ENCODE measurements around the gene KMT2D.

Gene KMT2D

DNA sequence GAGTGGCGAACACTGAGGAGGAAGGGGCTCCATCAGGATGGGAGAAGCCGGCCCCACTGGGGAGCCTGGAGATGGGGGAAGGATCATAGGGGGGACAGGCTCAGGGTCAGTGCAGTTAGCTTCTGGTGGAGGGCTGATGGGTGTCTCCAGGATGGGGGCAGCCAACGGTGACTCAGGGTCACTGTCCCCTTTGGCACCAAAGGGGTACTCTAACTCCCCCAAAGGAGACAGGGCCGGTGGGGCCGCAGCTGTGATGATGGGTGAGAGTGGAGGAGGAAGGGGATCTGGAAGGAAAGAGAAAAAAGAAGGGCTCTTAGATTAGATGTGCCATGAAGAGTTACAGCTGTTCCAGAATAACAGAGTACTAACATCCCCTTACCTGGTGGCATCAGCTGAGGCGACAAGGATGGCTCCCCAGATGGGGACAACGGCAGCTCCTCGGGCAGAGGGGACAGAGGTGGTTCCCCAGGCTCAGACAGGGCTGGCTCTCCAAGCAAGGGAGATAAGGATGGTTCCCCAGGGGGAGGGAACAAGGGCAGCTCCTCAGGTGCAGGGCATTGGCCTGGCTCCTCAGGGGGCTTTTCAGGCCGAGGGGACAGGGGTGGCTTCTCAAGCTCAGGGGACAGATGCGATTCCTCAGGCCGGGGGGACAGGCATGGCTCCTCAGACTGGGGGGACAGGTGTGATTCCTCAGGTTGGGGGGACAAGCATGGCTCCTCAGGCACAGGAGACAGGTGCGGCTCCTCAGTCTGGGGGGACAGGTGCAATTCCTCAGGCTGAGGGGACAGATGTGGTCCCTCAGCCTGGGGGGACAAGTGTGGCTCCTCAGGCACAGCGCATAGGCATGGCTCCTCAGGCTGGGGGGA lies 9.9 kb downstream of the KMT2D start:
- no peak for DNase-seq

DNA sequence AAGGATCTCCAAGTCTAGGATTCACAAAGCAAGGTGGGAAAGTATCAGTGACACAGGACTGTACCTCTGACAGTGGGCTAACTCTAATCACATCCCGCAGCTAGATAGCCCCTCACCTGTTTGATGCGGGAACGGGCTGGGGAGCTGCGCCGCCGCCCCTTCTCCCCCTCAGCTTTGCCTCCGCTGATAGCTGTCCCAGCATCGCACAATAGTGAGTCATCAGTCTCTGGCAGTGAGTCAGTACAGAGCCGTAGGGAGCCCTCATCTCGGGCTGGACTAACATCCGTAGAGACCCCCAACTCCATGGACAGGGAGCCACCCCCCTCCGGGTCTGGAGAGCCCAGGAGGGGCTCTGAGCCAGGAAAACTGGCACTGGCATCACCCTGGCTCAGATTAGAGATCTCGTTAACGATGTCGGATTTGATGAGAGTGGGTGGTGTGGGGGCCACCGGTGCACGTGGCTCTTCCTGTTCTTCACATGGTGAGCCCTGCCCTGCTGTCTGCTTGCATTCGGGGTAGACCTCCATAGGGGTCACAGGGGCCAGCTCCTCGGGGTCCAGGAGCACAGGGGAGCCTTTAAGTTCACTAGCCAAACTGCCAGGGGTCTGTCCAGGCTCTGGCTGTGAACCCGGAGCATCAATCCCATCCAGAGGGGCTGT lies 10.9 kb downstream of the KMT2D start:
- no peak for DNase-seq

DNA sequence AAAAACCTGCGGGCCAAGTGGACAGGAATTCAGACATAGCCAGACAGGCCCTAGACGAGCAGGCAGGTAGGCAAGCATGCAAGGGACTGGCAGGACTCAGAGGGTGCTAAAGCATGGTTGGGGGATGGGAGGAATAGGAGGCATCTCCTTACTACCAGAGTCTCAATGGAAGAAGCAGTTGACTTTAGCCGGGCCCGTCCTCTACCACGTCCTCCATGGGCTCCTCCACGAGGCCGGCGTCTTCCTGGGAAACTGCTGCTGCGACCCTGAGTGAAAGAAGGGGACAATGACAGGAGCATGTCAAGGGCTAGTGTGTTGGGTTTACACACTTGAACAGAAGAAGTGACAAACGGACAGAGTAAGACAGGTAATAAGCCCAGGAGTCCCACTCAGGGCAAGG lies 11.6 kb downstream of the KMT2D start:
- no peak for DNase-seq

DNA sequence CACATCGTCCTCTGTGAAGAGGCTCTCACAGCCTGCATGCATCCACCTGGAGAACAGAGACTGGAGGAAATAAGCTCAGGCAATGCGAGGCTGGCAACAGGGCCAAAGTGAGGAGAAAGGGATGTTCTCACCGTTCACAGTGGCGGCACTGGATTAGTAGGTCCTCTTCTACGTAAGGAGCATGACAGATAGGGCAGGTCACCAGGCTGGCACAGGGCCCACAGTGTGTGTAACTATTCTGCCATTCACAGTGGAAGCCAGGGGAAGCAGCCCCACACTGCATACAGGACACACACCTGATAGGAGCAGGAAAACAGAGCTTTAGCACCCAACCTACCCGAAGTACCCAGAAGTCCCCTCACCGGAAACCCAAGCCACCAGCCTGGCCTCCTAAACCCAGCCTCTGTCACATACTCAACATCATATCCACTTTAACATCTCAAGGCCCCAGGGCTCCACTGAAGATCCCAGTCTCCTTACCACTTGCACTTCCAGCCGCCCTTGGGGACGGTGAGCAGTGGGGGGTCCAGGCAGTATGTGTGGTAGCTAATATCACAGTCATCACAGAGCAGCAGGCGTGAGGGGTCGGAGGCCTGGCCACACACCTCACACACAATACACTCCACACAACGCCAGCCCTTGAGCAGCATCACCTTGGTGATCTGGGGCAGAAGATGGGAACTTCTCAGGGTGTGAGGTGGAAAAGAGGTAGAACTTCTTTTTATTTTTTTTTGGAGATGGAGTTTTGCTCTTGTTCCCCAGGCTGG lies 14.3 kb downstream of the KMT2D start:
- DNase-seq: no peak

DNA sequence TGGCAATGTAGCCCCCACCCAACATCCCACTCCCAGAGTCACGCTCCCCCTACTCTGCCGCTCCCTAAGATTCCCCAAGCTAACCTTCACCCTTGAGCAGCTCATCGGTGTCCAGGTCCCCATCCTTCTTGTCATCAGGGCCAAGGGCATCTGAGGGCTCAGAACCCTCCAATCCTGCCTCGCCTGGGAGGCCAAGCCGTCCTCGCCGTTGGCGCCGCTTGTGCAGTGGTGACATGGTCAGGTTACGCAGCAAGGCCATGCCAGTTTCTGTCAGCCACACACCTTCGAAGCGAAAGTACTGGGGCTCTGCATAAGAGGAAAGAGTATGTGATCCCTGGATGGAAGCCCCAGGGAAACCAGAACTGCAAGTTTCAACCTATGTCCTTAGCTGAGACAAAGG lies 15.9 kb downstream of the KMT2D start:
- no peak for DNase-seq

DNA sequence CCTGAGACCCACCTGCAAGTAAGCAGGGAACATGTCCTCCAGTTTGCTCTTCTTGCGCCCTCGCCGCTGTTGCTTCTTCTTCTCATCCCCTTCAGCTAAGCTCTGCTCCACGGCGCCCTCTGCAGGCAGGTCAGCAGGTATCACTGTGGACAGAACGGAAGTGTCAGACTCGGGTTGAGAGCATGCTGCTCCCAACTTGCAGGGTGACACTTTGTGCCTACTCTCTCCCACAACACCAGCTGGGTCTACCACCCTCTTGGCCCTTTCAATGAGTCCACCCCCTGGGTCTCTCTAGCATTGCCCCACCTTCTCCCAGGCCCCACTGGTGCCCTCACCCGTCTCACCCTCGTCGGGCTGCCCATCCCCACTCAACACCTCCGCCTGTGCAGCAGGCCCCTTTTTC lies 16.7 kb downstream of the KMT2D start:
- peak; percentile 10 for DNase-seq

DNA sequence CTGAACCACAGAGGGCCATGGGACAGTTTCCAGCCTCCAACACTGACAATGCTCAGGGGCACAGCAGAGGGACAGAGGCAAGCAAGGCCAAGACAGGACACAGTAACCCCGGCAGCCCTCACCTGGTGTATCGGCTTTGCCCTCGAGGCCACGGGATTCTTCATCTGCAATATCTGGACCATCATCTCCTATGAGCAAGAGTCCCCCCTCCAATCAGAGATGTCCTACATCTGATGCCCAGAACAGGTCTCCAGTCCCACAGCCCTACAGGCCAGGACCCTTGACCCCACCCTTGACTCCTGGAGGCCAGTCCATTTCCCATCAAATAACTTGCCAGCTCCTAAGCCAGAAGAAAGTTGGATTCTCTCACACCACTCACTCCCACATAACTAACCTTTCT lies 17.4 kb downstream of the KMT2D start:
- no peak for DNase-seq

DNA sequence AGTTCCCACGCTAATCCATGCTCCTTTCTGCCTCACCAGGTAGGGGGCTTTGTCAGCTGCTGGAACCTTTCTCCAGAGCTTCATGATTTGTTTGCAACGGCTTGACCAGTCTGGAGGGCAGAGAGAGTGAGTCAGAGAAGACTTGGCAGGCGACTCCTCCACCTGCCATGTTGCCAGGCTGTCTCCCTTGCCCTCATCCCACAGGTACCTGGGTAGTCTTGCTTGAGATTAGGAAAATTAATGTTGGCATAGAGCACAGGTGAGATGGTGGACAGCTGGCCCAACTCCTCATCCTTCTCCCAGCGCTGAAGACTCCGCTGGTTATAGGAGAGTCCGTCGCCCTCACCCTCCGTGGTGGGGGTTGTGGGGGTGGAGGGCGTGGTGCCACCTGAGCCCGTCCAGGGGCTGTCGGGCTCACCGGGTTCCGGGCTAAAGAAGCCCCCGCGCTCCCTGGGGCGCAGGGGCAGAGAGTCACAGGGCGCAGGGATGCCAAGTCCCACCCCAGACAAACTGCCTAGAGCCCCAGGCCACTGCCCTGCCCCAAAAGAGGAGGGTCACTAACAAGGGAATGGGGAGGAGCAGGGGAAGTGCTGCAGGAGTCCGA lies 18.6 kb downstream of the KMT2D start:
- DNase-seq: no peak

DNA sequence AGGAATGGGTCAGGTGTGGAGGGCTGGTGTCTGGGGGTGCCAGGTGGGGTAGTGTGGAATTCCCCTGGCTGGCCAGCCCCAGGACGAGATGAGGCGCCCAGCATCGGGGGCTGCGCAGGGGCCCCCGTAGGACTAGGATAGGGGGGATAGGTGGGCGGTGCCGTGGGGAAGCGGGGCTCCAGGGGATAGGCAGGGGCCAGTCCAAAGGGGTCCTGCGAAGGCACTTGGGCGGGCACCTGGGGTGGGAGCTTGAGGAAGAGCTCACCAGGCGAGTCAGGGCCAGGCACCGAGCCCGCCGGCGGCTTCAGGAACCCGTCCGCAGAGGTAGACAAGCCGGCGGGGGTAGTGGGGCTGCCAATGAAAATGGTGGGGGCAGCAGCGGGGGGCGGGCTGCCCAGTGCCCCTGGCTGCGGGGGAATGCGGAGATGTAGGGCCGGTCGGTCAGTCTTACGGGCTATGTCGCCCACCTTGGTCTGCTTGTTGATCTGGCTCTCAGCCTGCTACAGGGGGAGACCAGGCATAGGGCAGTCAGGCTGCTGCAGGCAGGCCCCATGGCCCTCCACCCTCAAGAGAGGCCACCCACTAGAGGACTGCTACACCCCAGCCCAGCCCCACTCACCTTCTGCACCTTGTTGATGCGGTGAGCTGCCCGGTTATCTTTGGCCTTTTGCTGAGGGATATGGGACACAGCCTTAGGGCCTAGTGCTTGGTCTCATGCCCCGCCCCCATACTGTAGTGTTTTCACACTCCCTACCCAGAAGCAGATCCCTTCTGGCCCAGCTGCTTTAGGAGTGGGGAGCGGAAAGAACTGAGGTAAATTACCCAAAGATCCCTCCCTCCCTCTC lies 19.3 kb downstream of the KMT2D start:
- no peak for DNase-seq

DNA sequence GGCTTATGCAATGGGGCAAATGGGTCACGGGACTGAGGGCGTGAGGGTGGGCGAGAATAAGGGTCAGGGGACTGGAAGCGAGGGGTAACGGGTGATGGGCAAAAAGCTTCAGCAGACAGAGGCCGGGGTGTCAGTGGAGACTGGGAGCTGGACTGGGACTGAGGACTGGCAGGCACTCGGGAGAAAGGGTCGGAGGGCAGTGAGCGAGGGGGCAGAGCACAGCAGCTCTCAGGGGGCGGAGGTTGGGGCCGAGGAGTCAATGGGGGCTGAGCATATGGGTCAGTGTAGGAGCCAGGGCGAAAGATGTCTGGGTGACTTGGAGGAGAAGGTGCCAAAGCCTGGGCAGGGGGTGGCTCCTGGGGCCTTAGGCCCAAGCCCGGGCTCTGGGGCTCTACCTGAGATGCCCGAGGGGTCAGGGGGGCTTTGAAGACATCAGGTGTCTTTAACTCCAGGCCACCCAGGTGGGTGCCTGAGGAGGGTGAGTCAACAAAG lies 20.2 kb downstream of the KMT2D start:
- DNase-seq: no peak

DNA sequence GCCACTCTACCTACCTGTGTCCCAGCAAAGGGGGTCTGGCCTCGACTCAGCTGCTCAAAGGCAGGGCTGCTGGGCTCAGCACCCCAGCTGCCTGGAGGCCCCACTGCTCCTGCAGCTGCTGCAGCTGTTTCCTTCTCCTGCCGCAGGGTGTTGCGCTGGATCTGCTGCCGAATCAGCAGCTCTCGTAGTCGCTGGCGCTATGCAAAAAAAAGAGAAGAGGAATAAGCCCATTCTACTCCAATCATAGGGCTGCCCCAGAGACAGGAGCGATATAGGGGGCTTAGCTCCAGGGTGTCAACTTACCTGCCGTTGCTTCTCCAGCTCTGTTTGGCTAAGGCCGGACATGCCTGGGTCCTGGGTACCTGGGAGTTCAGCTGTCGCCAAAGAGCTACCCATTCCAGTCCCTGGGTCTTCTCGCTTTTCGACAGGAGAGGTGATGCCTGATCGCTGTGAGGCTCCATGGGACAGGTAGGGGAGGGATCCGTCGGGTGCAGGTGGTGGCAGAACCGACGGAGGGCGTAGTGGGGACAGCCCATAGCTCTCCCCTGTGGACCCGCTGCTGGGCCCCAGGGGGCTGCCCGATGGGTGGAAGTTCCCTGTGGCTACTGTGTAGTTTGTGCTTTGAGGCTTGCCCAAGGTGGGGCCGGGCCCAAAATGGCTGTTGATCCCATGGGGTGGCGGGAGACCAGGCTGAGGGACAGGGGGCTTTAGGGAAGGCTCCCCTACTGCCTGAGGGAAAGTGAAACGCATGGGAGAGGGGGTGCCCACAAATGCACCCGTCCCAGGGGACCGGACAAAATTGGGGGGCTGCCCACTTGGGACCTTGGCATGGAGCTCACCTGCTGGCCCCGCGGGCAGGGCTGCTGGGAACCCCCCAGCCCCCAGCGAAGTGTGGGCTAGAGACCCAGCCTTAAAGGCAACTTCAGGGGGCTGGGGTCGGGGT lies 20.9 kb downstream of the KMT2D start:
- DNase-seq: no peak

DNA sequence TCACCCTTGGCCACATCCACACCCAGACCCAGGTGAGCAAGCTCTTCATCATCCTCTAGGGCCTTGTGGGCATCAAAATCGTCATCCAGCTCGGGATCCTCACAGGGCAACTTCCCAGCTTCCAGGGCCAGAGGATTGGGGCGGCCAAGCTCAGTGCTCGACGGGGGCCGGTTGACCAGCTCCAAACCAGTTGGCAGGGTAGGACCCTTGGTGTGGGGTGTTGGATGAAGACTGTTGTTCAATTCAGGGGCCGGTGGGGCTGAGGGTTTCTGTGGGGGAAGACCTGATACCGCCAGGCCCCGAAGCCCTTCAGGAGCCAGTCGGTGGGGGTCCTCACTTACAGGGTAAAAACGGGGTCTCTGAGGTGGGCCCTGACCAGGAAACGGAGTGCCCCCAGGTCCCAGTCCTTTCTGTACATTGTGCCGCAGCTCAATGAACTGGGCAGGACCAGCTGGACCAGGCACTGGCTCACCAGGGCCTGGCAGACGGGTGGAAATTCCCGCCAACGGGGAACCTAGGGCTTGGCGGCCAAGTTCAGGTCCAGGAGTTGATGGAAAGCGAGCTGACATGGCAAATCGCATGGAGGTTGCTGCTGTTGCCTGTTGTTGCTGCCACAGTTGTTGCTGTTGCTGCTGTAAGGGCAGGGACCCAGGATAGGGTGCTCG lies 22.2 kb downstream of the KMT2D start:
- DNase-seq: no peak

DNA sequence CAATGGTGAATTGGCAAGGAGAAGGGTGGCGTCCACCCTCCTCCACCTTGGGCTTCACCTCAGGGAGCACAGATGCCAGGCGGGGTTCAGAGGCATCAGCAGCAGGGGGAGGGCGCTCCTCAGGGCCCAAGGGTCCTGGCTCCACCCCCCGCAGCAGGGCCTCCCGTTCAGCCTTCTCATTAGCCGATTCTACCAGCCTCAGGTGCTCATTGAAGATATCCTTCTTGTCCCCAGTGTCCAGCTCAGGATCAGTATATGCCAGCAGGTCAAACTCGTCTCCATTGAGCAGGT lies 22.7 kb downstream of the KMT2D start:
- DNase-seq: no peak

DNA sequence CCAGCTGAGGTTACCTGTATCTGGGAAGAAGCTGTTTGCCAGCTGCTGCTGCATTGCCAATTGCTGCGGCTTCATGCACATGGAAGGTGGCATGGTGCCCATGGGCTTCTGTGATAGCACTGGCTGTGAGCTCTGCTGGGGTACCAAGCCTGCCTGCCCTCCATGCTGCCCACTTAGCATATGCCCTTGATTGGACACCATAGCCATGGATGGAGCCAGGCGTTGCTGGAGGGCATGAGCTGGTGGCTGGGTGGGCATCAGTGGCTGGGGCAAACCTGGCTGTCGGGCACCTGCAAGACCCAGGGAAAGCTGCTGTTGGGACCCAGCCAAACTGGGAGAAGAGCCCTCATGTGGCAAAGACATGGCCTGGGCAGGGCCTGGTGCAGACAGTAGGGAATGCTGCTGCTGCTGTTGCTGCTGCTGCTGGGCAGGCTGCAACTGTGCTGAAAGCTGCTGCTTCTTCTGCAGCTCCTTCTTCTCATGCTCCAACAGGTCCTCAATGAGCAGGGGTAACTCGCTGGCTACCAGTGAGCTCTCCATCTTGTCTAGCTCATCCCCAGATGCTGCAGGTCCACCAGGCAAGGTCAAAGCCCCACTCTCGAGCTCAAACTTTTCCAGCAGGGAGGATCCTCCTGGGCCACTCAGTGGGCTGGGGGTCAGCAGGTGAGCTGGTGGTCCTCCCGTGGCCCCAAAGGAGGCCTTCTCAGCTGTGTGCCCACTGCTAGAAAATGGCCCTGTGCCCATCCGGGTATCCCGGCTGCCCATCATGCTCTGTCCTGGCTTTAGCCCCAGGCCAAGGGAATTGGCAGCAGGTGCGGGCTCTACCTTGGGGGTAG lies 23.3 kb downstream of the KMT2D start:
- no peak for DNase-seq

DNA sequence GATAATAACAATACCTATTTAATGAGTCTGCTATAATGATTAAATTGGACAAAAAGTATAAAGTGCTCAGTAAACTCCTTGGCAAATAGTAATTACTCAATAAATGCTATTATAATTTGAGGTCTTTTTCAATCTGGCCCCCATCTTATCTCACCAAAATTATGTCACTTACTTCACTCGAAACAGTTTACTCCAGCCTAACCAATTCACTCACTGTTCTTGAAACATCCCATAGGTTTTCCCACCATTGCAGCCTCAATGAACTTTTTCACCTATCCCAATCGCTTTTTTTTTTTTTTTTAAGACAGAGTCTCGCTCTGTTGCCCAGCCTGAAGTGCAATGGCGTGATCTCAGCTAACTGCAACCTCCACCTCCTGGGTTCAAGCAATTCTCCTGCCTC lies 24.6 kb downstream of the KMT2D start:
- no peak for DNase-seq

DNA sequence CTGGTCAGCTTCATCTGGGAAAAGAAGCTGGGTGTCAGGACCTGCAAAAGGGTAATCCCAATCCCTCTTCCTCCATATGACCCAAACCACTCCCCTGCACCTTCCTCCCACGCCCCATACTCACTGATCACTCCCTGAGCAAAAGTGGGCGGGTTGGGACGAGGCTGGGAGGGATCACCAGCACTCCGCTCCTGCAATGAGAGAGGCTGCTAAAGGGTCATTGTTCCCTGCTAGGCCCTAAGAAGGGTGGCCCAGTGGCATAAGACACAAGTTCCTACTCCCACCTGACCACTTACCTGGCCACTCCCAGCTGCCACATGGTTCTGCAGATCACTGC lies 26.3 kb downstream of the KMT2D start:
- DNase-seq: no peak

DNA sequence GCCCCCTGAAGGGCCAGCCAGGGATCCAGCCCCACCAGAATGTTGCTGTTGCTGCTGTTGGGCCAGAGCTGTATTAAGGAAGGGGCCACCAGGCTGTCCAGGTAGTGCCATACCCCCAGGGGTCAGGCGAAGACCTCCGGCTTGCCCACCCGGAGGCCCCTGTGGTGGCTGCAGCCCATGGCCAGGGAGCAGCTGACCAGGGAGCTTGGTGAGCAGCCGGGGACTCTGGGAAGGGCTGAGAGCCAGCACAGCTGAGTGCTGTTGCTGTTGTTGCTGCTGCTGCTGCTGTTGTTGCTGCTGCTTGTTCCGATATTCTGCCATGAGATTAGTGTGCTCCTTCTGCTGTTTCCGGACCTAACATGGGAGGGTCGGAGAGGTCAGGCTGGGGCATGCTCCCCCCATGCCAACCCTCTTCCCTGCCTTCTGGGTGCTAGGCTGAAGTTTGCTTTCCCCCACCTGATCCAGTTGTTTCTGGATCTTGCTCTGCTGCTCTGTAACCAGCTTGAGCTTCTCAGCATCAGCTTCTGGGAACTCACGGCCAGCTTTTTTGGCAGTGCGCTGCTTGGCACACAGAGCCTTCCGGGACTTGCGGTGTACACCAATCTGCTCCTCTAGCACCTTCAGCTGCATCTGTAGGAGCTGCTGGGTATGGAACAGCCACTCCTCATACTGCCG lies 26.8 kb downstream of the KMT2D start:
- no peak for DNase-seq

DNA sequence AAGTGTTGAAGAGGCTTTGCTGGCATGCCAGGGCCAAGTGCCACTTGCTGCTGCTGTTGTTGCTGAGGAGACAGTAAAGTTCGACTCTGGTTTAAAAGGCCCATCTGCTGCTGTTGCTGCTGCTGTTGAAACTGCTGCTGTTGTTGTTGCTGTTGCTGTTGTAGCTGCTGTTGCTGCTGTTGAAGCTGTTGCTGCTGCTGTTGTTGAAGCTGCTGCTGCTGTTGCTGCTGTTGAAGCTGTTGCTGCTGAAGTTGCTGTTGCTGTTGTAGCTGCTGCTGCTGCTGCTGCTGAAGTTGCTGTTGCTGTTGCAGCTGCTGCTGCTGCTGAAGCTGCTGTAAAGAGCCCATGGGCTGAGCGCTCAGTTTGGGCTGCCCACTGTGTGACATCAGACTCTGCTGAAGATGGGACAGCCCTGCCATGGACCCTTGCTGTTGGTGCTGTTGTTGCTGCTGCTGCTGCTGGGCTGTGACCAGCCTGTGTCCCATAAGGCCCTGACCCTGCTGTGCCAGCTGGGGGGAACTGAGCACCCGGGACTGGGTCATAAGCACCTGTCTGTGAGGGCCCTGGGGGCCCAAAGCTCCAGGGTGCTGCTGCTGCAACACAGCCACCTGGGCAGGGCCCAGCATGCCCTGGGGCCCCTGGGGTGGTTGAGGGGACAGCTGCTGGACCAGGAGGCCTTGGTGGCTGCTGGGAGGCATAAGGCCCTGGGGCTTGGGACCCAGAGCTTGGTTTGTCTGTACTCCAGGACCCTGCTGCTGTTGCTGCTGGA lies 27.7 kb downstream of the KMT2D start:
- DNase-seq: no peak

DNA sequence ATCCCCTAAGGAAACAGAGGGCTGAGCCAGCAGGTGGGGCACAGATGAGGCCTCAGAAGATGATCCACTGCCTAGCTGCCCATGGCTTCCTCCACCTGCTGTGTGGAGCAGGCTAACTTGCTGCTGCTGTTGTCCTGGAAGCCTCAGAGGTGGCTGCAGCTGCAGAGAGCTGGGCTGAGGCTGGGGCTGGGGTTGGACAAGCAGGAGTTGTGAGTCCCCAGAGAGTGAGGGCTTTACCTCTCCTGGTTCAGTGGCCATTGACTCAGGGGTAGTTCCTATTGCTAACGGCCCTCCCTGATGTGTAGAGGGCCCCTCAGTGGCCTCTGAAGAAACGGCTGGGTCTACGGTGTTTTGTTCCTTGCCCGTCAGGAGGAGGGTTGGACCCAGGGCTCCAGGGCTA lies 28.3 kb downstream of the KMT2D start:
- no peak for DNase-seq

Data from NCI-H1092 (cell line).